ENCODE measurements around the gene SLC17A8.

The SLC17A8 gene

GRCh38 chr12:100372853-100373640 lies 16.2 kb downstream of the SLC17A8 start:
- Histone ChIP-seq H3K36me3 (ENCODE audit: control insufficient read depth in 2 of 2, insufficient read depth in 1 of 2, low read length in 2 of 2) (no peaks in the 10 kb centered on the region), H3K9me3 (ENCODE audit: control insufficient read depth, insufficient read depth, low read depth, low read length) (peaks cover 3% of the 10 kb centered on the region; the same call in 1 of the 2 replicates), H3K4me1 (ENCODE audit: control insufficient read depth, insufficient read depth, low read length) (no peaks in the 10 kb centered on the region), H3K27ac (ENCODE audit: extremely low read depth, low read depth, low read length) (no peak overlapping the region), H3K4me3 (ENCODE audit: low read depth, low read length) (no peak overlapping the region)
- ChIA-PET CTCF (no interaction called here), POLR2A (no interaction called here)
- TF ChIP-seq PRDM6 (tag by site-specific recombination; IDR thresholded peaks at IDR 0.05) (peak; percentile 53; the same call in 1 of the 2 replicates), ZNF571 (tag by site-specific recombination; IDR thresholded peaks at IDR 0.05) (no peak), ZNF112 (tag by site-specific recombination; IDR thresholded peaks at IDR 0.05) (no peak), TSHZ1 (tag by site-specific recombination; IDR thresholded peaks at IDR 0.05; ENCODE audit: borderline replicate concordance) (no peak), ZNF335 (tag by site-specific recombination; conservative IDR thresholded peaks at IDR 0.05) (peak; percentile 30; the same call in 1 of the 2 replicates), ZIC2 (tag by site-specific recombination; IDR thresholded peaks at IDR 0.05) (0 out of 2 replicates have a peak, but pooled peaks have one; percentile 9)

GRCh38 chr12:100375038-100375735 lies 18.3 kb downstream of the SLC17A8 start:
- TF ChIP-seq ZFP69B (tag by site-specific recombination; IDR thresholded peaks at IDR 0.05) (no peak), ZNF433 (tag by site-specific recombination; IDR thresholded peaks at IDR 0.05; ENCODE audit: low read depth) (no peak), ZNF354C (tag by site-specific recombination; IDR thresholded peaks at IDR 0.05; ENCODE audit: borderline replicate concordance, low read depth) (no peak), ZNF701 (tag by site-specific recombination; IDR thresholded peaks at IDR 0.05) (no peak), ZNF488 (tag by site-specific recombination; IDR thresholded peaks at IDR 0.05) (no peak), ZNF366 (tag by site-specific recombination; conservative IDR thresholded peaks at IDR 0.05) (no peak), ZNF843 (tag by site-specific recombination; IDR thresholded peaks at IDR 0.05) (no peak)
- ChIA-PET CTCF (interaction anchor here (0.6 to 1.3 kb wide), 2 partner anchors 30 to 502 kb away, joined by 3 to 5 read pairs; no protein-coding TSS in a partner anchor), POLR2A (no interaction called here)
- H3K9me3 ChIP-seq (ENCODE audit: control insufficient read depth, insufficient read depth, low read depth, low read length), result no peaks in the 10 kb centered on the region
- H3K36me3 ChIP-seq (ENCODE audit: control insufficient read depth in 2 of 2, insufficient read depth in 1 of 2, low read length in 2 of 2), result no peaks in the 10 kb centered on the region
- no peaks in the 10 kb centered on the region for H3K4me1 ChIP-seq (ENCODE audit: control insufficient read depth, insufficient read depth, low read length)
- no peak overlapping the region for H3K4me3 ChIP-seq (ENCODE audit: low read depth, low read length)
- H3K27ac ChIP-seq (ENCODE audit: extremely low read depth, low read depth, low read length), result no peak overlapping the region

- H3K27ac ChIP-seq (ENCODE audit: extremely low read depth, low read depth, low read length), result no peak overlapping the region
- H3K4me3 ChIP-seq (ENCODE audit: low read depth, low read length), result no peak overlapping the region
- H3K9me3 ChIP-seq (ENCODE audit: control insufficient read depth, insufficient read depth, low read depth, low read length), result no peaks in the 10 kb centered on the region
- POLR2A ChIA-PET, result no interaction called here
- H3K4me1 ChIP-seq (ENCODE audit: control insufficient read depth, insufficient read depth, low read length), result no peaks in the 10 kb centered on the region
- CTCF ChIA-PET, result interaction anchor here (1.0 kb wide), 1 partner anchor 28 kb away, joined by 5 read pairs; no protein-coding TSS in a partner anchor
- H3K36me3 ChIP-seq (ENCODE audit: control insufficient read depth in 2 of 2, insufficient read depth in 1 of 2, low read length in 2 of 2), result no peaks in the 10 kb centered on the region
- TF ChIP-seq ZBTB49 (tag by site-specific recombination; IDR thresholded peaks at IDR 0.05; ENCODE audit: low read depth), result no peak
- no peak for TF ChIP-seq ZNF37A (tag by site-specific recombination; IDR thresholded peaks at IDR 0.05)
- TF ChIP-seq SCRT1 (tag by site-specific recombination; IDR thresholded peaks at IDR 0.05; ENCODE audit: borderline replicate concordance), result no peak
- no peak for TF ChIP-seq TRIM28 (IDR thresholded peaks at IDR 0.05; ENCODE audit: borderline replicate concordance, low read length)
- TF ChIP-seq ZNF114 (tag by site-specific recombination; IDR thresholded peaks at IDR 0.05), result no peak
- TF ChIP-seq ZNF24 (tag by site-specific recombination; IDR thresholded peaks at IDR 0.05), result no peak
- TF ChIP-seq ZBTB20 (tag by site-specific recombination; IDR thresholded peaks at IDR 0.05), result no peak
- no peak for TF ChIP-seq ZFP3 (tag by site-specific recombination; IDR thresholded peaks at IDR 0.05; ENCODE audit: low read depth)
- no peak for TF ChIP-seq ZNF514 (tag by site-specific recombination; IDR thresholded peaks at IDR 0.05)
- no peak for TF ChIP-seq ZNF433 (tag by site-specific recombination; IDR thresholded peaks at IDR 0.05; ENCODE audit: low read depth)
Measured at GRCh38 chr12:100376161-100376560, 19.3 kb downstream of the SLC17A8 start.
